Body of pancreas (tissue), 4 donors: ENCODE measurements around the gene FGF9. TPM values are rescaled to one million over a fixed set of nuclear protein-coding genes. Genes with fewer than 3 reads are reported as not detected.

Experiments
- ATAC-seq: fragments of 150-250 bp; one replicate; pipeline ENCODE4 v1.9.1; 2016
- DNase-seq, 4 donors: peaks; one replicate each; pipeline ENCODE4 v3.0.0-alpha.2; 2019
- H3K27ac ChIP-seq, 4 donors: fragments of 200-600 bp; sonication (generic); 1 replicate in 3 of 4; 2 replicates in 1 of 4; pipeline versions ENCODE4 v1.5.1 to v1.6.1; 2016 to 2019; ENCODE audit warnings: mild to moderate bottlenecking in 1 of 4, mixed read lengths in 1 of 4, moderate library complexity in 1 of 4
- H3K27me3 ChIP-seq, 2 donors: fragments of 200-600 bp; sonication (generic); one replicate each; pipeline ENCODE4 v1.6.0; 2016; ENCODE audit warnings: mild to moderate bottlenecking in 1 of 2
- H3K36me3 ChIP-seq, 2 donors: fragments of 200-600 bp; sonication (generic); replicated peaks in 1 of 2; 2 replicates each; pipeline ENCODE4 v1.5.1; 2016; ENCODE audit warnings: low read depth in 2 of 2; ENCODE audit not compliant: insufficient read depth in 1 of 2
- H3K4me1 ChIP-seq: fragments of 200-600 bp; sonication (generic); one replicate; pipeline ENCODE4 v1.6.0; 2016
- H3K4me3 ChIP-seq, 2 donors: fragments of 200-600 bp; sonication (generic); 1 replicate in 1 of 2; 2 replicates in 1 of 2; pipeline ENCODE4 v1.5.1; 2016 to 2019
- H3K9me3 ChIP-seq, 3 donors: fragments of 200-600 bp; sonication (generic); 1 replicate in 2 of 3; 2 replicates in 1 of 3; pipeline ENCODE4 v1.5.1; 2016
- POLR2A ChIP-seq, 3 donors: fragments of 450-650 bp; IDR thresholded peaks; one replicate each; pipeline ENCODE4 v1.6.1; 2016; ENCODE audit warnings: antibody characterized with exemption in 3 of 3, mild to moderate bottlenecking in 2 of 3
- WGBS, 2 donors: methylation state at CpG; one replicate each; pipeline ENCODE4 v1.1.5; 2017; 5-methylcytosine and 5-hydroxymethylcytosine counted together
- intact Hi-C: fragments of 100-400 bp; cut with DNase I; formaldehyde crosslinking; loops from one replicate; pipeline ENCODE4 v1.15.1; 2023
- total RNA-seq, 2 donors: library from RNA; depleted of rRNA; stranded (reverse); fragments of >200 nt; gene quantifications; one replicate each; pipeline ENCODE4 v1.1.0, GENCODE V29; 2016
- TF ChIP-seq, protein P1 (sequence below), 7 experiments: fragments of 450-650 bp in 4 of 7; fragments of 200-600 bp in 3 of 7; sonication (generic) in 3 of 7; IDR thresholded peaks; one replicate each; pipeline ENCODE4 v1.5.1; 2016 to 2019; ENCODE audit warnings: antibody characterized with exemption in 7 of 7

The FGF9 gene
- total RNA-seq, 2 donors from 2014 or later: 0.26 to 1.3 TPM

DNA sequence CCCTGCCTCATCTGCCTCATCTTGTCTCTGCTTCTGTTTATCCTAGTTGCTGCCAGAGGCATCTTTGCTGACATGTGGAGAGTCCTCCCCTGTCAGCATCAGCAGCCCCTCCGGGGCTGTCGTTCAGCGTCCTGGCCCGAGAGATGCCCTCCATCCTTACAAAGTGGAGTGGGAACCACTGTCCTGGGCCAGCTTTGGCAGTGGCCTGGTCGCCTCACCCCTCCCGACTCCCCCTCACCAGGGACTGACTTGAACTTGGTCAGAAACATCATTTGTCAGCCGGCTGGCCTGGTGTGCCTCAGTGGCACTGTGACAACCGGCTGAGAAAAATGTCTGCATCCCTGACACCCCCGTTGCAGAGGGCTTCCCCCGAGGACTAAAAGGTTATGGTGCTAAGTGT, 20.6 kb downstream of the FGF9 start:
- no peaks in the 10 kb centered on the region for H3K9me3 ChIP-seq
- no peaks in the 10 kb centered on the region for H3K36me3 ChIP-seq
- H3K4me3 ChIP-seq: no peak overlapping the region
- ATAC-seq: no peak
- H3K27ac ChIP-seq: no peak overlapping the region
- TF ChIP-seq, protein P1, sequence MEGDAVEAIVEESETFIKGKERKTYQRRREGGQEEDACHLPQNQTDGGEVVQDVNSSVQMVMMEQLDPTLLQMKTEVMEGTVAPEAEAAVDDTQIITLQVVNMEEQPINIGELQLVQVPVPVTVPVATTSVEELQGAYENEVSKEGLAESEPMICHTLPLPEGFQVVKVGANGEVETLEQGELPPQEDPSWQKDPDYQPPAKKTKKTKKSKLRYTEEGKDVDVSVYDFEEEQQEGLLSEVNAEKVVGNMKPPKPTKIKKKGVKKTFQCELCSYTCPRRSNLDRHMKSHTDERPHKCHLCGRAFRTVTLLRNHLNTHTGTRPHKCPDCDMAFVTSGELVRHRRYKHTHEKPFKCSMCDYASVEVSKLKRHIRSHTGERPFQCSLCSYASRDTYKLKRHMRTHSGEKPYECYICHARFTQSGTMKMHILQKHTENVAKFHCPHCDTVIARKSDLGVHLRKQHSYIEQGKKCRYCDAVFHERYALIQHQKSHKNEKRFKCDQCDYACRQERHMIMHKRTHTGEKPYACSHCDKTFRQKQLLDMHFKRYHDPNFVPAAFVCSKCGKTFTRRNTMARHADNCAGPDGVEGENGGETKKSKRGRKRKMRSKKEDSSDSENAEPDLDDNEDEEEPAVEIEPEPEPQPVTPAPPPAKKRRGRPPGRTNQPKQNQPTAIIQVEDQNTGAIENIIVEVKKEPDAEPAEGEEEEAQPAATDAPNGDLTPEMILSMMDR (IDR thresholded peaks at IDR 0.05): no peak
- no peak for TF ChIP-seq POLR2A (IDR thresholded peaks at IDR 0.05)
- H3K27me3 ChIP-seq: no peaks in the 10 kb centered on the region
- no peak for DNase-seq
- WGBS, 2 donors: 76 to 83% methylated on average over 7 to 10 of the region's 10 CpGs
- H3K4me1 ChIP-seq: no peaks in the 10 kb centered on the region
- intact Hi-C loops: no loop called here

DNA sequence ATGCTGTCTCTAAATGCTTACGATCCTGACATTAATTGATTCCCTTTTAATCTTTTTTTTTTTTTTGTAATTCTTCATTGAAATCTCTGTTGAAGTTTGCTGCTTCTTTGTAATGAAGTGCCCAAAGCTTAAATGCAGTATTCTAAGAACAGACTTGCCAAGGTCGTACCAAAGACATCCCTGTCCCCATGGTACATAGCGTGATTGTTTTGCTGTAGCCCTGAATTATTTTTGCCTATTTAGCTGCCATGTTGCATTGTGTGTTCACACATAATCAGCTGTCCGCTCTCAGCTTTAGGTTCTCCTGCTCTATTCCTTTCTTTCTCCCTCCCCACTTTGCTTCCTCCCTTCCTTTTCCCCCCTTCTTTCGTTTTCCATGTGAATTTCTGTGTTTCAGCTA, 21.1 kb downstream of the FGF9 start:
- no peak for TF ChIP-seq POLR2A (IDR thresholded peaks at IDR 0.05)
- TF ChIP-seq, protein P1 (IDR thresholded peaks at IDR 0.05): no peak
- no peak overlapping the region for H3K4me3 ChIP-seq
- no peaks in the 10 kb centered on the region for H3K9me3 ChIP-seq
- WGBS, 2 donors: 83 to 94% methylated on average over 5 of the region's 5 CpGs
- no peaks in the 10 kb centered on the region for H3K27me3 ChIP-seq
- H3K4me1 ChIP-seq: peaks cover 2% of the 10 kb centered on the region
- H3K27ac ChIP-seq: no peak overlapping the region
- DNase-seq: no peak
- no peaks in the 10 kb centered on the region for H3K36me3 ChIP-seq
- intact Hi-C loops: no loop called here
- ATAC-seq: no peak

DNA sequence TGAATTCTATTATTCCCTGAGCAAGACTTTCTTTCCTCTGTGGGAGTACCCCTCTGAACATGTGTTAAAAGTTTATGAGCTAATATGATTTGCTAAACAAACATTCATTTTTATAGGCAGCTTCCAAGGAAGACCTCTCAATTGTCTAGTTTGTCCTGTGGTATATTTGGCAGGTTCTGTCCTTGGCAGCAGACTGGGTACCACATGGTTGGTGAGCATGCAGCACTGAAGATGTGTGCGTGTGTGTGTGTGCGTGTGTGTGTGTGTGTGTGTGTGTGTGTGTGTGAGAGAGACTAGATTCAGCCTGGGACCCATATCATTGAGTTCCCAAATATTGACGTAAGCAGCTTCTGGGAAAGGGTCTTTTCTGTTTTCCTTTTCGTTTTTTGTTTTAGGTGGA, 24.0 kb downstream of the FGF9 start:
- intact Hi-C loops: no loop called here
- H3K9me3 ChIP-seq: no peaks in the 10 kb centered on the region

DNA sequence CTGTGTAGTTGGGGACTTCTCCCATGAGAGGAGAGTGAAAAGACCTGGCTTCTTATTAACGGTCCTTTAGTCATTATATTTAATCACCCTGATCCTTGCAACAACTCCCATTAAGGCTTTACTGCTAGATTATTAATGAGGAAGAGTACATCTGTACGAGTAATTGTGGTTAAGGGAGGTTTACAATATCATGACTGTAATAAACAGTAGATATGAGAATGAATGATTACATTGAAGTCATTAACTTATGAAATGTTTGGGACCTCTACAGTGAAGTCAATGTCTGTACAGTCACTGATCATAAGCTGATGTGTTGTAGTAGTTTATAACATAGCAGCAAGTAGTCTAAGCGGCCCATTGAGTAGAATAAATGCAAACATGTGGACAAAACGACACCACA, 24.7 kb downstream of the FGF9 start:
- no peak for ATAC-seq

More for the DNA sequence above, 24.0 kb downstream of the FGF9 start:
- Histone ChIP-seq H3K4me3 (no peak overlapping the region), H3K4me1 (peaks cover 4% of the 10 kb centered on the region), H3K27me3 (no peaks in the 10 kb centered on the region), H3K36me3 (no peaks in the 10 kb centered on the region), H3K27ac (no peak overlapping the region)
- WGBS, 2 donors: 72 to 82% methylated on average over 4 of the region's 4 CpGs
- no peak for TF ChIP-seq POLR2A (IDR thresholded peaks at IDR 0.05)
- TF ChIP-seq, protein P1 (IDR thresholded peaks at IDR 0.05): no peak
- DNase-seq (no peak), ATAC-seq (no peak)

More for the DNA sequence above, 24.7 kb downstream of the FGF9 start:
- WGBS, 2 donors: 77 to 87% methylated on average over 4 of the region's 4 CpGs
- H3K27me3 ChIP-seq: no peaks in the 10 kb centered on the region
- no peak for DNase-seq
- no peak overlapping the region for H3K4me3 ChIP-seq
- H3K4me1 ChIP-seq: peaks cover 4% of the 10 kb centered on the region
- H3K27ac ChIP-seq: no peak overlapping the region
- intact Hi-C loops: no loop called here
- no peaks in the 10 kb centered on the region for H3K36me3 ChIP-seq
- no peaks in the 10 kb centered on the region for H3K9me3 ChIP-seq
- TF ChIP-seq, protein P1 (IDR thresholded peaks at IDR 0.05): no peak
- TF ChIP-seq POLR2A (IDR thresholded peaks at IDR 0.05): no peak
